HG03571 (cell line): ENCODE data around the gene EPN2.
"Not testable (repeated sequence)": the region's sequence is repeated elsewhere in the genome, so short reads cannot be mapped to it uniquely, and the experiment has no call there.

Source experiments
- ATAC-seq: cut with Tn5 transposase; IDR thresholded peaks from one replicate; pipeline ENCODE4 v1.9.1; 2021; ENCODE audit not compliant: unreplicated experiment

The EPN2 gene

DNA sequence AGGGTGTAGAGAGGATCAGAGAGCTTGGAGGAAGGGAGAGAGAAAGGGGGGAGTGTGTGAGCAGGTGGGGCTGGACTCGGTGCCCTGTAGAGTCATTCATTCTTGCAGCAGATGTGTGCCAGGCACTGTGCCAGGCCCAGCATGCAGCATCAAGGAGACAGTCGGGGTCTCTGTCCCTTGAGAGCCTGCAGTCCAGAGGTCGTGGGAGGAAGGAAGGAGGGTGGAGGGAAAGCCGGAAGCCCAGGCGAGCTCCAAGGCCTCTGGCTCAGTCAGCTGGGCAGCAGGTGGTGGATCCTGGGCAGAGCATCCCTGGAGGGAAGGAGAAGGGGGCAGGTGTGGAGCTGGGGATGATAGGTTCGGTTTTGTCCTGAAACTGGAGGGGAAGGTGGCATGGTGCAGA, 27.5 kb downstream of the EPN2 start:
- no peak for ATAC-seq

GRCh38 chr17:19265755-19266154, 28.6 kb downstream of the EPN2 start:
- no peak for ATAC-seq

DNA sequence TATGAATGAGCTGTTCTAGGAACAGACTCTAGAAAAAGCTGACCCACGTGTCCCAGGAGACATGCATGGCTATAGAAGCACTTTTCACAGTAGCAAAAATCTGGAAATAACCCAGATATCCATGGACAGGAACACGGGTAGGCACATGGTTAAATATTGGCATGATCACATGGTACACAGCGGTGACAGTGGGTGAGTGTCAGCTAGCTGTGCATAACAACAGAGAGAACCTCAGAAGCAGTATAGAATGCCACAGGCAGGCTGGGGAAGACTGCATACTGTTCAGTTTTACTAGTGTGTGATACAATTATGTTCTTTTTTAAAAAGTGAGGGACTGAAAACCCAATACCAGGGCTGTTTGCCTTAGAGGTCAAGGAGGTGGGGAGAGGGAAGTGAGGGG, 31.4 kb downstream of the EPN2 start:
- ATAC-seq, result no peak

- ATAC-seq, result no peak
Observed at GRCh38 chr17:19269106-19269505, 31.9 kb downstream of the EPN2 start.

- ATAC-seq, result no peak
Observed at GRCh38 chr17:19269641-19270040, 32.5 kb downstream of the EPN2 start.

- no peak for ATAC-seq
Observed at GRCh38 chr17:19270347-19270703, 33.2 kb downstream of the EPN2 start.

GRCh38 chr17:19270704-19271611, 33.8 kb downstream of the EPN2 start:
- ATAC-seq, result no peak

GRCh38 chr17:19271780-19272357, 34.7 kb downstream of the EPN2 start:
- ATAC-seq, result no peak

DNA sequence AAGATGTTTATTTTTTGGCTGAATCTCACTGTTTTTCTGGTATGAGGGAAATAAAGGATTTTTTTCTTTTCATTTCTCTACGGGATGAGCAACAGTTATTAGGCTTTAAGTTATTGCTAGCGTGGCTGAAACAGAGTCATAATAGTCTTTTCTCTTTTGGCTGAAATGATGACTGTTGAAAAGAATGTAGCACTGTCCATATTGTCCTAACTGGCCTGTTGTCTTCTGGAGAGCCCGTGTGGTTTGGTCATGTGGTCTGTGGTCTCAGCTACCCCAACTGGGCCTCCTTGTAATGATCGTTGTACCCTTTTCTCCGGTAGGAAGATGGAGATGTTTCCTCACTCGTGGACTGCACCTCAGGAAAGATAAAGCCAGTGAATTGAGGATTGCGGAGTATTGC, 36.6 kb downstream of the EPN2 start:
- ATAC-seq, result no peak

DNA sequence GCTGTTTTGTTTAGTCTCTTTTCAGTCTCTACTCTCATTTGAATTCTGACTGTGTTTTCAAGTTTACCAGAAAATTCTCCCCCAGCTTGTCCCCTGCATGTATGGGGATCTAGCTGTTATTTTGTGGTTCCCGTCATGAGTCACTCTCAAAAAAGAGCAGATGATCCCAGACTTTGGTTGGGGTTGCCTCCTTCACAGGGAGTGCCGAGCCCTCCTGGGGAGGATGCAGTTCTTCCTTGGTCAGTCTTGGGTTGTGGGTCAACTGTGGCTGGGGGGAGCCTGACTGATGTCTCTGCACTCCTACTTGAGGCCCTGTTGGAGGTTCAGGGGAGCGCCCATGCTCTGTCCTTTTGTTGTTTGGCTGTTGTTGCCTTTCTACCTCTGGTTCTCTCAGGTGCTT, 37.7 kb downstream of the EPN2 start:
- ATAC-seq, result no peak

DNA sequence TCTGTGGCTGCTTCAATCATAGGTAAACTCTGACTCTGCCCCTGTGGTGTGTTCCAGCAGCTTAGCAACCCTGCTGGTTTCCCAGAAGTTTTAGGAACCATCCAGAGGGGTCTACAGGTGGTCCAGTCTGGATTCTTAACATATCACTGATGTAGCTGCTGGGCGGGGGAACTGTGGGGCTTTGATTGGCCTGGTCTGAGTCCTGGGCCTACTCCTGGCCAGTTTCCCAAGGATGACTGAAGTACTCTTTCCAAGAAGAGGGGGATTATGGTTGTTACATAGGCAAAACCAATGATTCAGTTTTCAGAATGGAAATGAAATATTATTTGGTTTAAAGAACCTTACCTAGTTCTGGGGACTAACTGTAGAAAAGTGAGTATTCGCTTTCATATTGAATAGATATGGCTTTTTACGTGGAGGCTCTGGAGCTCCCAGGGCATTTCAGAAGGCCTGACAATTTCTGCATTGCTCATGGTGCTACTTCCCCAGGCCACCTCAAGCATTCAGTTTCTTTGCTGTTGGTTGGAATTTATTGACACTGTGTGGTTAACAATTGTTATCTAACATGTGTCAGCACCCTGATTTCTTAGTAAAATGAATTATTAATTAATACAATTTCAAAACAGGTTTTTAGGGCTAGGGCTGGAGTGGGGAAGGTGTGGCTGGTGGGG, 38.4 kb downstream of the EPN2 start:
- ATAC-seq, result no peak

DNA sequence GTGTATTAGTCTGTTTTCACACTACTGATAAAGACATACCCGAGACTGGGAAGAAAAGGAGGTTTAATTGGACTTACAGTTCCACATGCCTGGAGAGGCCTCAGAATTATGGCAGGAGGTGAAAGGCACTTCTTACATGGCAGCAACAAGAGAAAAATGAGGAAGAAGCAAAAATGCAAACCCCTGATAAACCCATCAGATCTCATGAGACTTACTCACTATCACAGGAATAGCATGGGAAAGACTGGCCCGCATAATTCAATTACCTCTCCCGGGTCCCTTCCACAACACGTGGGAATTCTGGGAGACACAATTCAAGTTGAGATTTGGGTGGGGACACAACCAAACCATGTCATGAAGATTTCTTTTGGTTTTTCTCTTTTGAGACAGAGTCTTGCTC, 41.1 kb downstream of the EPN2 start:
- ATAC-seq, result not testable (repeated sequence)

- ATAC-seq, result no peak
Observed at GRCh38 chr17:19278729-19279128, 41.6 kb downstream of the EPN2 start.

DNA sequence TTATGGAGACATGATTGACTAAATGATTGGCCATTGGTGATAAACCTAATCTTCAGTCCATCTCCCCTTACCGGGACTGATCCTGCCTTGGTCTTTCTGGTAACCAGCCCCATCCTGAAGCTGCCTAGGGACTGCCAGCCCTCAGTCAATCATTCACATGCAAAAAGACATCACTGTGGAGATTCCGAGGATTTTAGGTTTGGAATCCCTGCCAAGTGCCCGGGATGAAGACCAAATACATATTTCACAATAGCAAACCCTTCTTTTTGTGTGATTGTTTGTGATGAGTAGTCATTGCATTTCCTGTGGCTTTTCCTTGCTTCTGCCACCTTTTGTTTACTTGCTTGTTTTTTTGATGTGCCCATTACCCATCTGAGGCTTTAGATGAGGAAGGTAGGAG, 44.0 kb downstream of the EPN2 start:
- ATAC-seq, result no peak

DNA sequence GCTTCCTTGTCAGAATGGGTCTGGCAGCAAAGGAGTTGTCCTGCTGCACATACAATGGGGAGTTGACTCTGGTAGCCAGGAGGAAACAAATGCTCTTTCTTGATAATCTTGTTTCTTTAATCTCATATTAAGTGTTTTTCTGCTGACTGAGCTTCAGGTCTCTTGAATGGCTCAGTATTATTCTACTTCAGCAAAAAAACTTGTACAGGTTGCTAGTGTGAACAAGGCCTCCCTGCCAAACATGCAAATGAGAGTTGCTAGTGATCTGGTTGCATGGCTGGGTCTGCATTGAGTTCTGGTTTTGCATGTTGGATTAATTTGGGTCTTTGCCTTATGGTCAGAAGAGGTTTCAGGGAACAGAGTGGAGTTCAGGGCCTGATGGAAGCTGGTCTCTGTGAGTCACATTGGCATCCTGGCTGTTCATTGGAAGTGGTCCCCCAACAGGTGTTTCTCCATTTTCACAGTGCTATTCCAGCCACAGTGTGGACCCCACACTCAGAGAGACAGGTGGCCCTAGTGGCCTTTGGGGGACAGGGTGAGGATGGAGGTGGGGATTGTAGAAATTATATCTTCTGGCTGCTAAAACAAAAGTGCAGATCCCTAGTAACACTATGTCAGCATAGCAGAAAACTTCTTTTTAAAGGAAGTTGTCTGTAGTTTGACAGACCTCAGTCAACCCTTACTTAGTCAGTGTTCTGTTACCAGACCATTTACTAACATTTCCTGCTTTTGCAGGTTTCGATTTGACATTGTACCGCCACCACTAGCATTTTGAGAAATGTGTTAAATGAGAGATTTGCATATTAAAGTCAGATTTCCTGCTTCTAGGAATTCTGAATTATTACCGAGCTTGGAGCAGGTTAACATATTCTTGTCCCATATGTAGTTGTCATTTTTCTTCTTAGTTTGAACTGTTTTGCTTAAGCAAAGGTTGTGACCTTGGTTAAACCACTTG, 47.1 kb downstream of the EPN2 start:
- ATAC-seq, result no peak

GRCh38 chr17:19285213-19285900, 48.2 kb downstream of the EPN2 start:
- no peak for ATAC-seq

DNA sequence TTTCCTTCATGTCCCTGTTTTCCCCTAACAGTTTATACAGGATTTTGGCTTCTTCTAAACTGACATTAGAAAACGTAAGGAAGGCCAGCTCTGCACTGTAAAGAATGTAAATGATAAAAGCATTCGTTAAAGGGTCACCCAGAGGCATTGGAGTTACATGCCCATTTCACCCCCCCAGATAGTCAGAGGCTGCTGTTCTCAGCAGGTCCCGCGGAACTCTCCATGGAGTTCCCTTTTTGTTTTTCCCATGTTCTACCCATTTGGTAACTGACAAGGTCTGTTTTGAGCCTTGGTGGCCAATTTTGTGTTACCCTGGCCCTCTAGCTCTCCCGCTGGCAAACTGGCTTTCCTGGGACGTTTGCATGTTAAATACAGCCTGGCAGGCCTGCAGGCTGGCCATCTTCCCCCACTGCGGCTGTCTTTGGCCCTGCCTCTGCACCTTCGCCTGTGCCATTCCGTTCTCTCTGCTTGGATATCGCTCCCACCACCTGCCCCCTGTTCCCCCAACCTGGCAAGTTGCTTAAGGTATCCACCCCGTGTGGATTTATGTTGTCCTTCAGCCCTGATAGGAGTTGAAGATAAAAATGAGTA, 49.7 kb downstream of the EPN2 start:
- ATAC-seq, result no peak

GRCh38 chr17:19287651-19288050, 50.5 kb downstream of the EPN2 start:
- ATAC-seq, result no peak

- no peak for ATAC-seq
Observed at GRCh38 chr17:19288453-19288852, 51.3 kb downstream of the EPN2 start.

DNA sequence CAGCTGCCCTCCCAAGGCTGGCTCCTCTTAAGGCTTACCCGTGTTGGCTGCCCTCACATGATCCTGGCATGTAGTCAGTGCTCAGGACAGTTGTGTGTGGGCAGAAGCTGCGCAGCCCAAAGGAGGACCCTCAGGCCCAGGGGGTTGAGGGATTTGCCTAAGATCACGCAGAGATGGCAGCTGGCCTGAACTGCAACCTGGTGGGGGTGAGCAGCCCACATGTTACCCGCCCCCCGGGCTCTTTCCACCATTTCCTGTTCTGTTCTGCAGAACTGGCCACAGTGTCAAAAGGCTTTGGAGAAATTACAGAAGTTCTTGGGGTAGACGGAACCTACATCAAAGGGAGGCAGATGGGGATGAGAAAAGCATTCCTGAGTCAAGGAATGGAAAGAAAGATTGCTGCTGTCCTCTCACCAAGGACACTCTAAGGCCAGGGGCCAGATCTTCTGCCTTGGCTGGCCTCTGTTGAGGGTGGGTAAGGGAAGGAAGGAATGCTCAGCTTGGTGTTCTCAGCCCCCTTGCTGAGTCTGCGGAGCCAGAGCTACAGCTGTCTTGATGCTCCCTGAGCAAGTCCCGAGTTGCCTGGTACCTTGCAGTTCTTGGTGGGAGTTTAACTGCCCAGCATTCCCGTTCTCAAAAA, 53.0 kb downstream of the EPN2 start:
- no peak for ATAC-seq
